WTC11 (cell line): ENCODE measurements around the gene RPTOR.

Experiments used
- CTCF ChIP-seq: fragments of 200-600 bp; IDR thresholded peaks from 2 replicates; pipeline ENCODE4 v1.8.0; 2022; ENCODE audit warnings: antibody characterized with exemption
- E2F5 ChIP-seq: sonication (generic); formaldehyde crosslinking; IDR thresholded peaks from 2 replicates; pipeline ENCODE4 v1.8.1; 2022; ENCODE audit warnings: mild to moderate bottlenecking, moderate library complexity, missing genetic modification reagents
- JUN ChIP-seq: sonication (generic); formaldehyde crosslinking; IDR thresholded peaks from 2 replicates; pipeline ENCODE4 v1.8.0; 2023; ENCODE audit warnings: mild to moderate bottlenecking, missing genetic modification reagents
- MAX ChIP-seq: sonication (generic); formaldehyde crosslinking; IDR thresholded peaks from 2 replicates; pipeline ENCODE4 v1.8.0; 2022; ENCODE audit warnings: mild to moderate bottlenecking, missing genetic modification reagents
- NR2C2 ChIP-seq: sonication (generic); formaldehyde crosslinking; IDR thresholded peaks from 2 replicates; pipeline ENCODE4 v1.8.0; 2022; ENCODE audit warnings: mild to moderate bottlenecking, missing genetic modification reagents
- NR3C1 ChIP-seq: sonication (generic); formaldehyde crosslinking; conservative IDR thresholded peaks from 2 replicates; pipeline ENCODE4 v1.8.1; 2023; ENCODE audit warnings: low read depth, mild to moderate bottlenecking, missing genetic modification reagents
- OVOL2 ChIP-seq: fragments of 250-450 bp; sonication (Bioruptor Pico); IDR thresholded peaks from 2 replicates; pipeline ENCODE4 v1.9.0; 2021; ENCODE audit warnings: mild to moderate bottlenecking, borderline replicate concordance
- TEAD1 ChIP-seq: sonication (generic); formaldehyde crosslinking; IDR thresholded peaks from 2 replicates; pipeline ENCODE4 v1.8.0; 2022; ENCODE audit warnings: mild to moderate bottlenecking, missing genetic modification reagents
- USF2 ChIP-seq: sonication (generic); formaldehyde crosslinking; IDR thresholded peaks from 2 replicates; pipeline ENCODE4 v1.8.1; 2023; ENCODE audit warnings: mild to moderate bottlenecking, missing genetic modification reagents, moderate library complexity
- ZNF232 ChIP-seq: sonication (generic); formaldehyde crosslinking; IDR thresholded peaks from 2 replicates; pipeline ENCODE4 v1.8.0; 2022; ENCODE audit warnings: mild to moderate bottlenecking, missing genetic modification reagents
- ZNF416 ChIP-seq: fragments of 250-450 bp; sonication (Bioruptor Pico); IDR thresholded peaks from 2 replicates; pipeline ENCODE4 v1.9.0; 2021; ENCODE audit warnings: mild to moderate bottlenecking, inconsistent platforms
- TF ChIP-seq, protein P1 (sequence below): sonication (generic); formaldehyde crosslinking; IDR thresholded peaks from 2 replicates; pipeline ENCODE4 v1.8.0; 2022; ENCODE audit warnings: mild to moderate bottlenecking, missing genetic modification reagents

GRCh38 chr17:80997424-80998117, 452.9 kb downstream of the RPTOR start:
- TF ChIP-seq, protein P1, sequence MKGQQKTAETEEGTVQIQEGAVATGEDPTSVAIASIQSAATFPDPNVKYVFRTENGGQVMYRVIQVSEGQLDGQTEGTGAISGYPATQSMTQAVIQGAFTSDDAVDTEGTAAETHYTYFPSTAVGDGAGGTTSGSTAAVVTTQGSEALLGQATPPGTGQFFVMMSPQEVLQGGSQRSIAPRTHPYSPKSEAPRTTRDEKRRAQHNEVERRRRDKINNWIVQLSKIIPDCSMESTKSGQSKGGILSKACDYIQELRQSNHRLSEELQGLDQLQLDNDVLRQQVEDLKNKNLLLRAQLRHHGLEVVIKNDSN = no peak
- no peak for TF ChIP-seq MAX (CRISPR knock-in tag)
- no peak for TF ChIP-seq OVOL2
- no peak for TF ChIP-seq ZNF232
- TF ChIP-seq CTCF = no peak
- no peak for TF ChIP-seq JUN (CRISPR knock-in tag)
- no peak for TF ChIP-seq ZNF416 (CRISPR knock-in tag)
- TF ChIP-seq TEAD1 = no peak
- TF ChIP-seq NR3C1 (CRISPR knock-in tag) = no peak
- TF ChIP-seq USF2 = no peak
- TF ChIP-seq E2F5 (CRISPR knock-in tag) = no peak
- no peak for TF ChIP-seq NR2C2 (CRISPR knock-in tag)
